A673 (cell line): ENCODE data around the gene PAK5. TPM values are rescaled to one million over a fixed set of nuclear protein-coding genes. Genes with fewer than 3 reads are reported as not detected.

Experiments
- BruUV-seq: library from RNA; stranded (reverse); fragments of 400-500 nt; replicated peaks from 2 replicates; lab custom pipeline; 2021; lab: Mats Ljungman, UMichigan
- CTCF ChIA-PET: fragments of 300-600 bp; sonication (Branson Sonifier 250); formaldehyde crosslinking; loops from one replicate; lab custom pipeline; 2022; ENCODE audit warnings: antibody characterized with exemption; lab: Charles Lee
- POLR2A ChIA-PET: fragments of 300-600 bp; sonication (Branson Sonifier 250); formaldehyde crosslinking; loops from one replicate; lab custom pipeline; 2022; ENCODE audit warnings: antibody characterized with exemption; ENCODE audit not compliant: low non-redundant PET; lab: Charles Lee
- DNase-seq: peaks from one replicate; pipeline ENCODE4 v3.0.0-alpha.2; 2015; ENCODE audit warnings: low spot score
- H3K27ac ChIP-seq: fragments of 200-600 bp; sonication (generic); 2 replicates; pipeline ENCODE4 v1.5.1; 2016; ENCODE audit warnings: mixed run types, low read depth, mild to moderate bottlenecking, mixed read lengths, antibody characterized with exemption, low read length; ENCODE audit not compliant: poor library complexity, severe bottlenecking
- H3K27me3 ChIP-seq: fragments of 200-600 bp; sonication (generic); replicated peaks from 2 replicates; pipeline ENCODE4 v1.6.1; 2017; ENCODE audit warnings: mixed run types, low read depth, mild to moderate bottlenecking, mixed read lengths, antibody characterized with exemption, low read length; ENCODE audit not compliant: insufficient read depth, poor library complexity
- H3K36me3 ChIP-seq: fragments of 200-600 bp; sonication (generic); 2 replicates; pipeline ENCODE4 v1.6.1; 2016; ENCODE audit warnings: mixed run types, mild to moderate bottlenecking, mixed read lengths, antibody characterized with exemption, low read length; ENCODE audit not compliant: insufficient read depth, poor library complexity, severe bottlenecking
- H3K4me1 ChIP-seq: fragments of 200-600 bp; sonication (generic); 2 replicates; pipeline ENCODE4 v1.6.1; 2017; ENCODE audit warnings: mixed run types, mild to moderate bottlenecking, mixed read lengths, antibody characterized with exemption, low read length; ENCODE audit not compliant: insufficient read depth, poor library complexity, severe bottlenecking
- H3K4me3 ChIP-seq: fragments of 200-600 bp; sonication (generic); 2 replicates; pipeline ENCODE4 v1.5.1; 2016; ENCODE audit warnings: low read depth, mixed run types, mild to moderate bottlenecking, mixed read lengths, low read length; ENCODE audit not compliant: poor library complexity, severe bottlenecking
- H3K9me3 ChIP-seq: fragments of 200-600 bp; sonication (generic); 2 replicates; pipeline ENCODE4 v1.6.1; 2016; ENCODE audit warnings: mixed run types, low read depth, mild to moderate bottlenecking, mixed read lengths, antibody characterized with exemption, low read length; ENCODE audit not compliant: poor library complexity, severe bottlenecking
- CTCF ChIP-seq: fragments of 300-800, 200-600 bp; sonication (generic); conservative IDR thresholded peaks from 2 replicates; pipeline ENCODE4 v1.5.1; 2017; ENCODE audit warnings: low read depth, mild to moderate bottlenecking, antibody characterized with exemption, low read length, moderate library complexity, mixed read lengths
- EZH2 ChIP-seq: fragments of 200-600 bp; sonication (generic); IDR thresholded peaks from 2 replicates; pipeline ENCODE4 v1.6.1; 2017; ENCODE audit warnings: borderline replicate concordance, low read depth, mild to moderate bottlenecking, mixed read lengths, antibody characterized with exemption, low read length; ENCODE audit not compliant: poor library complexity, severe bottlenecking
- intact Hi-C: fragments of 100-400 bp; cut with micrococcal nuclease; formaldehyde crosslinking; loops from one replicate; pipeline ENCODE4 v1.10.0; 2022; ENCODE audit not compliant: unreplicated experiment
- total RNA-seq: library from RNA; stranded (reverse); gene quantifications from 2 replicates; pipeline ENCODE4 v1.2.3, GENCODE V29; 2021

The PAK5 gene
- total RNA-seq, 1 experiment from 2014 or later = not detected

DNA sequence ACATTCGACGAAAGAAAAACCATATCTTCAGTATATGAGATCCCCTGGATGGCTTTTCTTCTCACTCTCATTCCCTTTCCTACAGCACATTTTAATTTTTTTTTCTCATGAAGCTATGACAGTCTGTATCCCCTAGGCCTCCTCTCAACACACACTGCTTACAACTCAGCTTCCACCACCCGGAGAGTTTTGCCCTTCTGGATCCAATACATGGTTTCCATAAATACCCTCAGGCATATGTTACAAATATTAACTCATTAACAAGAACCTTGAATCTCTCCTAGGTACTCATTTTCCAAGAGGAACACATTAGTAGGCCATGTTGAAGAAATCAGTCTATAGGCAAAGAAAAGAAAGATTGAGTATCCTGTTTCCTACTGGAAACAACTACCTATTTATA is 44.0 kb downstream of the PAK5 start:
- TF ChIP-seq CTCF (no peak), EZH2 (no peak)
- no peaks in the 10 kb centered on the region for H3K36me3 ChIP-seq
- H3K4me3 ChIP-seq = no peak overlapping the region
- no peaks in the 10 kb centered on the region for H3K9me3 ChIP-seq
- CTCF ChIA-PET = no interaction called here
- POLR2A ChIA-PET = no interaction called here
- intact Hi-C loops = no loop called here
- peaks cover 30% of the 10 kb centered on the region for H3K27me3 ChIP-seq
- H3K27ac ChIP-seq = no peak overlapping the region
- no peaks in the 10 kb centered on the region for H3K4me1 ChIP-seq
- BruUV-seq = no TSS peak
- DNase-seq = no peak

- POLR2A ChIA-PET = no interaction called here
- Histone ChIP-seq H3K9me3 (no peaks in the 10 kb centered on the region), H3K4me3 (no peak overlapping the region), H3K27ac (no peak overlapping the region), H3K27me3 (peaks cover 40% of the 10 kb centered on the region), H3K4me1 (no peaks in the 10 kb centered on the region), H3K36me3 (no peaks in the 10 kb centered on the region)
- CTCF ChIA-PET = no interaction called here
- no peak for DNase-seq
- BruUV-seq = no TSS peak
- intact Hi-C loops = no loop called here
- TF ChIP-seq EZH2 = no peak
Observed at GRCh38 chr20:9792674-9793073, 46.2 kb downstream of the PAK5 start.

GRCh38 chr20:9789131-9789530 is 49.7 kb downstream of the PAK5 start:
- BruUV-seq = no TSS peak
- H3K27me3 ChIP-seq = peaks cover 57% of the 10 kb centered on the region
- ChIA-PET CTCF (no interaction called here), POLR2A (no interaction called here)
- no peak for DNase-seq
- H3K4me1 ChIP-seq = no peaks in the 10 kb centered on the region
- TF ChIP-seq EZH2 = no peak
- TF ChIP-seq CTCF = no peak
- H3K9me3 ChIP-seq = no peaks in the 10 kb centered on the region
- no peaks in the 10 kb centered on the region for H3K36me3 ChIP-seq
- no peak overlapping the region for H3K27ac ChIP-seq
- no peak overlapping the region for H3K4me3 ChIP-seq
- intact Hi-C loops = no loop called here

GRCh38 chr20:9775176-9775575 is 63.7 kb downstream of the PAK5 start:
- intact Hi-C loops = no loop called here
- no peak for DNase-seq
- no peaks in the 10 kb centered on the region for H3K4me1 ChIP-seq
- H3K9me3 ChIP-seq = no peaks in the 10 kb centered on the region
- BruUV-seq = no TSS peak
- H3K36me3 ChIP-seq = no peaks in the 10 kb centered on the region
- CTCF ChIA-PET = no interaction called here
- POLR2A ChIA-PET = no interaction called here
- no peak overlapping the region for H3K27ac ChIP-seq
- no peak for TF ChIP-seq CTCF
- no peak for TF ChIP-seq EZH2
- no peaks in the 10 kb centered on the region for H3K27me3 ChIP-seq
- no peak overlapping the region for H3K4me3 ChIP-seq
